DND-41 (cell line): ENCODE data around the gene VWA3B.

ENCODE experiments used
- ATAC-seq: fragments of 200-7000 bp; cut with Tn5 transposase; 3 replicates; pipeline ENCODE4 v1.9.1; 2021; ENCODE audit warnings: low read depth; ENCODE audit not compliant: insufficient read depth
- DNase-seq: peaks from one replicate; pipeline ENCODE4 v3.0.0-alpha.2; 2020
- H2AFZ ChIP-seq: 2 replicates; pipeline ENCODE4 v1.6.0; 2012; ENCODE audit warnings: low read depth, low read length
- H3K27ac ChIP-seq: 2 replicates; pipeline ENCODE4 v1.5.1; 2012; ENCODE audit warnings: low read length, inconsistent platforms
- H3K27me3 ChIP-seq: fragments of 200-600 bp; sonication (generic); 2 replicates; pipeline ENCODE4 v1.6.0; 2012; ENCODE audit warnings: low read length, mild to moderate bottlenecking, inconsistent platforms; ENCODE audit not compliant: insufficient read depth, poor library complexity
- H3K36me3 ChIP-seq: 2 replicates; pipeline ENCODE4 v1.5.1; 2012; ENCODE audit warnings: low read length, inconsistent platforms; ENCODE audit not compliant: insufficient read depth
- H3K4me1 ChIP-seq: 2 replicates; pipeline ENCODE4 v1.5.1; 2012; ENCODE audit warnings: mild to moderate bottlenecking, low read length; ENCODE audit not compliant: insufficient read depth
- H3K4me2 ChIP-seq: 2 replicates; pipeline ENCODE4 v1.6.0; 2012; ENCODE audit warnings: mild to moderate bottlenecking, moderate library complexity, low read length, inconsistent platforms; ENCODE audit not compliant: insufficient read depth
- H3K4me3 ChIP-seq, 2 experiments: fragments of 200-600 bp in 1 of 2; shearing (Covaris generic) in 1 of 2; 2 replicates each; pipeline ENCODE4 v1.5.1; 2012 to 2016; ENCODE audit warnings: inconsistent platforms in 2 of 2, low read length in 2 of 2, mild to moderate bottlenecking in 2 of 2, low read depth in 1 of 2, moderate library complexity in 1 of 2
- H3K79me2 ChIP-seq: 2 replicates; pipeline ENCODE4 v1.6.0; 2012; ENCODE audit warnings: low read length, inconsistent platforms; ENCODE audit not compliant: insufficient read depth
- H3K9ac ChIP-seq: 2 replicates; pipeline ENCODE4 v1.6.0; 2012; ENCODE audit warnings: low read depth, mild to moderate bottlenecking, inconsistent platforms, low read length, moderate library complexity
- H3K9me3 ChIP-seq: 2 replicates; pipeline ENCODE4 v1.5.1; 2012; ENCODE audit warnings: low read length, moderate library complexity, mild to moderate bottlenecking, inconsistent platforms; ENCODE audit not compliant: insufficient read depth, severe bottlenecking
- H4K20me1 ChIP-seq: 2 replicates; pipeline ENCODE4 v1.6.0; 2012; ENCODE audit warnings: low read length; ENCODE audit not compliant: insufficient read depth
- CTCF ChIP-seq: IDR thresholded peaks from 2 replicates; pipeline ENCODE4 v1.5.1; 2012; ENCODE audit warnings: borderline replicate concordance, low read length, moderate library complexity, mild to moderate bottlenecking; ENCODE audit not compliant: poor library complexity, severe bottlenecking; ENCODE audit errors: extremely low read depth
- EZH2 ChIP-seq: IDR thresholded peaks from 3 replicates; pipeline ENCODE4 v1.6.1; 2012; ENCODE audit warnings: borderline replicate concordance, low read depth, mild to moderate bottlenecking, moderate library complexity, low read length, inconsistent platforms; ENCODE audit not compliant: severe bottlenecking

The VWA3B gene

GRCh38 chr2:98180456-98180855 is 93.5 kb downstream of the VWA3B start:
- Histone ChIP-seq H3K4me2 (no peak overlapping the region), H2AFZ (no peak overlapping the region)
- no peak for ATAC-seq

GRCh38 chr2:98181346-98181745 is 94.4 kb downstream of the VWA3B start:
- Histone ChIP-seq H3K79me2 (no peaks in the 10 kb centered on the region), H4K20me1 (no peaks in the 10 kb centered on the region), H3K4me2 (no peak overlapping the region), H3K4me3 (no peak overlapping the region), H3K27ac (no peak overlapping the region), H3K9ac (no peak overlapping the region), H3K4me1 (no peaks in the 10 kb centered on the region), H3K27me3 (peaks cover 35% of the 10 kb centered on the region), H2AFZ (no peak overlapping the region), H3K9me3 (no peaks in the 10 kb centered on the region), H3K36me3 (no peaks in the 10 kb centered on the region)
- ATAC-seq = no peak
- no peak for TF ChIP-seq EZH2
- no peak for TF ChIP-seq CTCF
- DNase-seq = no peak

More at GRCh38 chr2:98180456-98180855, 93.5 kb downstream of the VWA3B start:
- H3K4me1 ChIP-seq = no peaks in the 10 kb centered on the region
- no peak for TF ChIP-seq EZH2
- TF ChIP-seq CTCF = no peak
- no peaks in the 10 kb centered on the region for H4K20me1 ChIP-seq
- H3K9ac ChIP-seq = no peak overlapping the region
- no peaks in the 10 kb centered on the region for H3K79me2 ChIP-seq
- no peak overlapping the region for H3K27ac ChIP-seq
- H3K4me3 ChIP-seq = no peak overlapping the region
- no peak for DNase-seq
- H3K9me3 ChIP-seq = no peaks in the 10 kb centered on the region
- H3K36me3 ChIP-seq = no peaks in the 10 kb centered on the region
- H3K27me3 ChIP-seq = peaks cover 44% of the 10 kb centered on the region

GRCh38 chr2:98185801-98186200 is 98.8 kb downstream of the VWA3B start:
- no peak for DNase-seq
- H3K9ac ChIP-seq = no peak overlapping the region
- no peak for ATAC-seq
- H3K27ac ChIP-seq = no peak overlapping the region
- no peak overlapping the region for H3K4me3 ChIP-seq
- H2AFZ ChIP-seq = no peak overlapping the region
- TF ChIP-seq CTCF = no peak
- TF ChIP-seq EZH2 = no peak
- no peaks in the 10 kb centered on the region for H4K20me1 ChIP-seq
- H3K79me2 ChIP-seq = no peaks in the 10 kb centered on the region
- no peaks in the 10 kb centered on the region for H3K4me1 ChIP-seq
- H3K27me3 ChIP-seq = peaks cover 16% of the 10 kb centered on the region
- H3K36me3 ChIP-seq = no peaks in the 10 kb centered on the region
- no peaks in the 10 kb centered on the region for H3K9me3 ChIP-seq
- H3K4me2 ChIP-seq = no peak overlapping the region

- Histone ChIP-seq H3K9me3 (no peaks in the 10 kb centered on the region), H3K36me3 (no peaks in the 10 kb centered on the region), H3K79me2 (no peaks in the 10 kb centered on the region), H3K27ac (no peak overlapping the region), H3K27me3 (peaks cover 24% of the 10 kb centered on the region), H3K4me1 (no peaks in the 10 kb centered on the region), H3K4me3 (no peak overlapping the region), H3K4me2 (no peak overlapping the region), H3K9ac (no peak overlapping the region), H4K20me1 (no peaks in the 10 kb centered on the region), H2AFZ (no peak overlapping the region)
- ATAC-seq (no peak), DNase-seq (no peak)
- no peak for TF ChIP-seq CTCF
- TF ChIP-seq EZH2 = no peak
These were observed 100.2 kb downstream of the VWA3B start for GRCh38 chr2:98187194-98187593.
